ENCODE data around the gene WDR11.
"Not testable (repeated sequence)": the region's sequence is repeated elsewhere in the genome, so short reads cannot be mapped to it uniquely, and the experiment has no call there.

Gene WDR11

GRCh38 chr10:120861178-120861855, 10.2 kb downstream of the WDR11 start:
- DNase-seq (ENCODE audit: low read depth in 3 of 3) = no peak

- no peak for DNase-seq (ENCODE audit: low read depth in 3 of 3)
Observed at GRCh38 chr10:120873741-120874140, 22.6 kb downstream of the WDR11 start.

- no peak for DNase-seq (ENCODE audit: low read depth in 3 of 3)
Observed at GRCh38 chr10:120883071-120883470, 31.9 kb downstream of the WDR11 start.

GRCh38 chr10:120887482-120887881, 36.3 kb downstream of the WDR11 start:
- no peak for DNase-seq (ENCODE audit: low read depth in 3 of 3)

DNA sequence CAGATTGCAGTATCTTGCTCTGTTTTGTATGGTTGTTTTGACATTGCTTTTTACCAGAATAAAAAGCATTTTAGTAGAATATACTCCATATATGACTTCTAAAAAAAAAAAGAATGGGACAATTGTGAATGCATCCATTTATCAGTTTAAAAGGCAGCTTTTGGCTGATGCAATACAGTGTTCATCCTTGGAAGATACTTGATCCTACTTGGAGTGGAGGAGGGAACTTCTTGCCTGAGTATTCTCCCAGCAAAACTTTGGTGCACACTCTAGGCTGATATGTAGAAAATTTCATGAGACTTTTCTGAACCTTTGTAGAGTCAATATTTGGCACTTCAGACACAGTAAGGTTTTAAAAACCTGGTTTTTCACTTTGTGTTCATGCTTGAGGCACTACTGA, 40.2 kb downstream of the WDR11 start:
- no peak for DNase-seq (ENCODE audit: low read depth in 3 of 3)

DNA sequence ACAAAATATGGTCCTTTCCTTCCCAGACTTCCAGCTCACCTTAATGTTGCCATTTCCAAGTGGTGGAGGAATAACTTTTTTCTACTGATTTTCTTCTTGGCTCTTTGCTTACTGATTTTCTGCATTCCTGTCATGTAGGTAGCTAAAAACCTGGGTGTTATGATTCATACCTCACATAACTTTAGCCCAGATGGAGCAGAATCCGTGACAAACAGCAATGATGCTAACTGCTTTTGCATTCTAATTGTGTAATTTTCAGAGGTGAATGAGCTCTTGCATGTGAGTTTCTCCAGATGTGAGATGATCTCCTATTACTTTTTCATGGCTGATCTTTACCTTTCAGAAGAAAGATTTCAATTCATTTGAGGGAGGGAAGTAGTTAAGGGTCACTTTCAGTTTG, 43.4 kb downstream of the WDR11 start:
- DNase-seq (ENCODE audit: low read depth in 3 of 3) = no peak

GRCh38 chr10:120897343-120897742, 46.2 kb downstream of the WDR11 start:
- no peak for DNase-seq (ENCODE audit: low read depth in 3 of 3)

- DNase-seq (ENCODE audit: low read depth in 3 of 3) = no peak
Observed at GRCh38 chr10:120905268-120905667, 54.1 kb downstream of the WDR11 start.

DNA sequence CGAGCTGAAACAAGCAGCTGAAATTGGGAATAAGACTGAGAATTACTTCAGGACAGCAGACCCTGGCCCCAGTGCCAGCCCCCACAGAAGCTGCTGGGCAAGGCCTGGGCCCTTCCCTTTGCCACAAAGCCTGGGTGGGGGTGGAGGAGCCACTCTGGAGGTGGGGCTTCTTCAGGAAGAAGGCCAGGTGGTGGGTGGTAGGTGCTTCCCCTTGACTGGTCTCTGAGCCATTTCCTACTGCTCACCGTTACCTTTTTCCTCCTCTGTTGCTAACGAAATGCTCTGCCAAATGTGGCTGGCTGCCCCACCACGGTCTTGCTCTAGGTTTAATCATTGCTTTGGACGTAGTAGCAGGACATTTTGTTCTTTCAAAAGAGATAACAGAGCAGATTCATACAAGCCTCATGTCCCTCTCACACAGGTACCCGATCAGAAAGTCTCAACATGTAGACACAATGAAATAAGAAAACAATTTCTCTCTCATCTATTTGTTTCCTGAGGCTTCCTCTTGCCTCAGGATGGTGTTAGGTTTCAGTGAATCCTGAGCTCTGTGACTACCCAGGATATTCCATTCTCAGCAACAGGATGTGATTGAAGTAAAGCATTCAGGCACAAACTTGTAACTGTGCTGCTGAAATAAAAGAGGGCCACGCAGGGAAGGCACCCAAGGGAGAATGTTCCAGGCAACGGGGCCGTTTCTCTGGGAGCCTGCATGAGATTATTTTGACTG, 66.5 kb downstream of the WDR11 start:
- DNase-seq (ENCODE audit: low read depth in 3 of 3) = no peak

DNA sequence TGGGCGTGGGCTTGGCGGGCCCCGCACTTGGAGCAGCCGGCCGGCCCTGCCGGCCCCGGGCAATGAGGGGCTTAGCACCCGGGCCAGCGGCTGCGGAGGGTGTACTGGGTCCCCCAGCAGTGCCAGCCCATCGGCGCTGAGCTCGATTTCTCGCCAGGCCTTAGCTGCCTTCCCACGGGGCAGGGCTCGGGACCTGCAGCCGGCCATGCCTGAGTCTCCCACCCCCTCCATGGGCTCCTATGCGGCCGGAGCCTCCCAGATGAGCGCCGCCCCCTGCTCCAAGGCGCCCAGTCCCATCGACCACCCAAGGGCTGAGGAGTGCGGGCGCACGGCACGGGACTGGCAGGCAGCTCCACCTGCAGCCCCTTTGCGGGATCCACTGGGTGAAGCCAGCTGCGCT, 72.7 kb downstream of the WDR11 start:
- DNase-seq (ENCODE audit: low read depth in 3 of 3) = not testable (repeated sequence)

DNA sequence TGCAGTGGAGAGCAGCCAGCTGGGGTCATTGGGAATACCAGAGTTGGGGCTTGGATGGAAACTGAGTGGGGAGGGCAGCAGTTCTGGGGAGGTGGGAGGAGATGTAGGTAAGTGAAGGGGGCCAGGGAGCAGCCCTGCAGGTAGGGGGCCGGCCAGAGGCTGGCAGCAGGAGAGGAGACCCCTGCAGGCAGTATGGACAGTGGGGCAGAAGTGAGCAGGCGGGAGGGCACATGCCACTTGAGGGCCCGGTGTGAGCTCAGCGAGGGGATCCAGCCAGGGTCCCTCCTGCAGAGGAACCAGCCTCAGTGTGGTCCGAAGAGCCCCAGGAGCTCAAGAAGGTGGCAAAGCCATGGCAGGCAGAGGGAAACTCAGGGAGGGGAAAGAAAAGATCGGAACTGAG, 75.4 kb downstream of the WDR11 start:
- no peak for DNase-seq (ENCODE audit: low read depth in 3 of 3)

- DNase-seq (ENCODE audit: low read depth in 3 of 3) = no peak
Observed at GRCh38 chr10:120927352-120927751, 76.2 kb downstream of the WDR11 start.

GRCh38 chr10:120929166-120929565, 78.0 kb downstream of the WDR11 start:
- no peak for DNase-seq (ENCODE audit: low read depth in 3 of 3)

DNA sequence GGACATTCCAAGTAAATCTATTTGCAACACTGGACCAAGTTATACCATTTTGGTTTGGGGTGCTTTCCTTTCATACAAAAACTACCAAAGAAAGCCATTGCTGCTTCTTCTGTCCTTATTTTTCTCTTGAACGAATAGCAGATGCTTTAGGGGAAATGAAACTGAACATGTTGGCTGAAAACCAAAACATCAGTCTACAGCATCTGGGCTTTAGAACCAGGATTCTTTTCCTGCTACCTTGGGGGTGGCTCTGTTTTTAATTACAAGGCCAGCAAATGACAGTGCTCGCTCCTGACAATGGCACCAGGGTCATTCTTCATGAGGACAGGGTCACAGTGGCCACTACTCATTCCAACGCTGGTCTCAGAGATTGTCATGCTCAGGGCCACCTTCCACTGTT, 80.3 kb downstream of the WDR11 start:
- DNase-seq (ENCODE audit: low read depth in 3 of 3) = no peak

- no peak for DNase-seq (ENCODE audit: low read depth in 3 of 3)
Observed at GRCh38 chr10:120931999-120932398, 80.8 kb downstream of the WDR11 start.

- no peak for DNase-seq (ENCODE audit: low read depth in 3 of 3)
Observed at GRCh38 chr10:120938822-120939221, 87.7 kb downstream of the WDR11 start.

DNA sequence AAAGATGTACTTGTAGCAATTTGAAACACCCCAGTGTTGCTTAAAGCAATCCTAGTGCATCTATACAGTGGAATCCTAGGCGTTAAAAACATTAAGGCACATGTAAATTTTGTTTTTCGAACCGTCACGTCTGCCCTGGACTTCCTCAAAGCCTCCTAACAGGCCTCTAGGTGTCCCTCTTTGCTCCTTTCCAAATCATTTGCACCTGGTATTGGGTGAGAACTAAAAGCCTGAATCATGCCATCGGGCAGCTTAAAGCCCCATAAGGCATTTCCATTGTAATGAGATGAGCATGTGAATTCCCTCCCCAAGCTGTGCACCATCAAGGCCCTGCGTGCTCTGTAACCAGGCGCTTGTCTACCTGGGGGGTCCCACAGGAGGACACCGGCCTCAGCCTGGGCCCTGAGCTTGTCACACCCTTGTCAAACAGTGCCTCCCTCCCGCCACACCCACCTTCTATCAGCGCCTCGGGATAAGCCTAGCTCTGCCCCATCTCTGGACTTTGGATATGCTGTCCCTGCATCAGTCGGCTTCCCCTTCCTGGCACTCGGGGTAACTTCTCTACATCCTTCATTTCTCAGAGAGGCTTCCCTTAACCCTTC, 89.2 kb downstream of the WDR11 start:
- DNase-seq (ENCODE audit: low read depth in 3 of 3) = no peak

GRCh38 chr10:120941501-120941900, 90.3 kb downstream of the WDR11 start:
- no peak for DNase-seq (ENCODE audit: low read depth in 3 of 3)

DNA sequence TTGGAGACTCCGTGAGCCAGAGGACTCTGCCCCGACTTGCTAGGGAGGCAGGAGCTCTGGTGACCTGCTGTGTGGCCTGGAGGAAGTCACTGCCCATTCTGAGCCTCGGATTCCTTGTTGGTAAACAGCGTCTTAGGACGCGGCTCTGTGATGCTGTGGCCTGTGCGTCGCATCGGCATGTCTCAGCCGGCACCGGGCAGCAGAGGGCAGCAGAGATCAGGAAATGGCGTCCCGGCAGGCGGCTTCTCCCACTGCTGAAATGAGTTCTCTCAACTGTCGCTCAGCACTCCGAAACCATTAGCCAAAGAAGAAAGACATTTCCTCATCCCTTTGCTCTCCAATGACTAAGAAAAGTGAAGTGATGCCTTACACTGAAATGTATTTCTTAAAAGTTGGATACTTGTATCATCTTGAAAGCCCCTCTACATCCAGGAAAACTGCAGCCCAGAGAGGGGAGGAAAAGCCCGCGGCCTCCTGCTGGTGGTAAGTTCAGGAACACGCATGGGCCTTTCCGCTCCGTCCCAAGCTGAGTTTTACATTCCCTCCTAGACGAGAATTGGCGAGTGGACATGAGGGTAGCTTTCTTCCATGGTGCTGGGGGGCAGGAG, 91.7 kb downstream of the WDR11 start:
- peak; percentile 46 to 76 (median 65) for DNase-seq (ENCODE audit: low read depth in 3 of 3)

- DNase-seq (ENCODE audit: low read depth in 3 of 3) = no peak
Observed at GRCh38 chr10:120943542-120943941, 92.4 kb downstream of the WDR11 start.

GRCh38 chr10:120944586-120945125, 93.5 kb downstream of the WDR11 start:
- no peak for DNase-seq (ENCODE audit: low read depth in 3 of 3)

DNA sequence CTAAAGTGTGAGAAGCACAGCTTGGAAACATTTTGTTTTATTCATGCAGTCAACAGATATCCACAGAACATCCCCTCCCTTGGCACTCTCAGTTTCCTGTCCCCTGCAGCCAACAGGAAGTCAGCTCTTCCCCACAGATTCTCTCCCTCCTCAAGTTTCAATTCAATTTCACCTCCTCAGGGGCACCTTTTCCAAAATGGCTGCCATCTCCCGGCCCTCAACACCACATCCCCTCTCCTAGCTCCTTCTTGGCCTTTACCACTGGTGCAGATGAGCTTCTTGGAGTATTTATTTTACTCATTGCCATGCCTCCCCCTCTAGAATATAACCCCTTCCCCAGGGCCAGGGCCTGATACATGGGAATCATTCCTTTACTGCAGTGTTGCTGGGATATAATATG, 94.0 kb downstream of the WDR11 start:
- DNase-seq (ENCODE audit: low read depth in 3 of 3) = no peak
